Peyer's patch (tissue), 4 donors: ENCODE results near the gene ATXN1.

ENCODE experiments used
- CTCF ChIP-seq, 6 experiments: fragments of 450-650 bp in 4 of 6; fragments of 200-600 bp in 2 of 6; sonication (generic) in 1 of 6; IDR thresholded peaks; one replicate each; pipeline ENCODE4 v1.5.1; 2017 to 2019; ENCODE audit warnings: antibody characterized with exemption in 6 of 6, mild to moderate bottlenecking in 3 of 6, moderate library complexity in 1 of 6
- POLR2A ChIP-seq, 2 donors: fragments of 450-650 bp; IDR thresholded peaks; one replicate each; pipeline ENCODE4 v1.5.1; 2017; ENCODE audit warnings: antibody characterized with exemption in 2 of 2, mild to moderate bottlenecking in 2 of 2, moderate library complexity in 2 of 2

DNA sequence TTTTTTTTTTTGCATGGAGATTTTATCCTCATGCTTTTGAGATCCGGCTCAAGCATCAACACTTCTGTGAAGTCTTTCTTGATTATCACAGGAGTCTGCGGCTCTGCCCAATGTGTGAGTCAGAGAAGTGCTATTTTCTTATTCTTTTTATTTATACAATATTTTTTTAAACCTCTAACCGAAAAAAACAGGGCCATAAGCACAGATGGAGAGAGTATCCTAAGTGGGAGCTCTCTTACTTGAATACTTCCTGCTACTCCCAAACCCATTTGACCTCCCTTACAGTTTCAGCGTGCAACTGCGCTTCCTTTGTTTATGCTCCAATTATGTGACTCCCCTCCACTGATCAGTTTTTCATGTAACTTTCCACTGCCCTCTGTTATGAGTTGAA, 8.7 kb upstream of the ATXN1 start:
- TF ChIP-seq CTCF (IDR thresholded peaks at IDR 0.05): no peak
- TF ChIP-seq POLR2A (IDR thresholded peaks at IDR 0.05): no peak
